CD4-positive, alpha-beta T cell treated with Interleukin-15 for 1 hour (primary cell): Measurements from ENCODE around the gene SALL1.

Experiments used
- DNase-seq: peaks from one replicate; pipeline ENCODE4 v3.0.0-alpha.2; 2020

Gene SALL1

DNA sequence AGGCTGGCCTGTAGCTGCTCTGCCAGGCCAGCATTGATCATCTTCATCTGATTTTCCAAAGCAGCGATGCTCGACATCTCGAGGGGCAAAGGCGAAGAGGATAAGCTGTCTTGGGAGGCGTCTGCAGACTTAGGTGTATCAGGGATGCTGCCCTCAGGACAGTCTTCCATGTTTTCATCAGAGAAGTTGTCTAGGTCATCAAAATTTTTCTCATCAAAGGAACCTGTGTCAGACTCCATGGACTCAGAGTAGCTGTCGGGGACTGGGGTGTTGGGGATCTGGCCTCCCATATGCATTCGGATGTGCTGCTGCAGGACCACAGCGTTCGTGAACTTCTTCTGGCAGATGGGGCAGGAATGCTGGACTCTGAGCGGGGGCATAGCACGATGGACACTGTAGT, 11.5 kb downstream of the SALL1 start:
- DNase-seq = no peak

DNA sequence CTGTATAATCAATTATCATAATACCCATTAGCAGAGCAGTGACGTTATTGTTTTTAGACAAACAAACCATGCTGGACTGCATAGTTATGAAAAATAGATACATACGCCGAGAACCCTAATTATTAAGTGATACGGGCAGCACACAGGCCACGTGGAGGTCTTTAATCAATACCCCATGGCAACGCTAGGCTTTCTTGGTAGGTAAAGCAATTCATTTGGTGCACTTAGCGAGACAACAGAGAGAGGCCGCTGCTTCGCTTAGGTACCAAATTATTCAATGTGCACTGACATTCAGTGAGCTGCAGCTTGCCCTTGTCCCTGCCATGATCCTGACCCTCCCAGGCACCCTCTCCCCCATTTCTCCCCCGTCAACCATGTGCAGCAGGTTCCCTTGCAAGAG, 12.9 kb downstream of the SALL1 start:
- no peak for DNase-seq

DNA sequence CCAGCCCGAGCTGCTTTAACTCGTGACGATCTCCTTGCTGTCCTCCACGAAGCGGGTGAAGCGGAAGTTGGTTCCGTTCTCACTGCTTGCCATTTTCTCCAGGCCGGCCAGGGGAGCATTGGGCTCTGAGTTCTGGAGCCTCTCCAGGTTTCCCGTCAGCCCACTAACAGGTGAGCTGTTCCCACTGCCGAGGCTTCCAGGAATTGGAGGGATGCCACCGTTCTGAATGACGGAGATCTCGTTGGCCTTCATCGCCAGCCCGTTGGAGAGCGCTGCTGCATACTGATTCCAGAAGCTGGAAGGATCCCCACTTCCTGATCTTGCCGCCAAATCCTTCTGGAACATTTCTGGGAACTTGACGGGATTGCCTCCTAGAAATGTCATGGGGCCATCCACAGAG, 14.0 kb downstream of the SALL1 start:
- DNase-seq = no peak

DNA sequence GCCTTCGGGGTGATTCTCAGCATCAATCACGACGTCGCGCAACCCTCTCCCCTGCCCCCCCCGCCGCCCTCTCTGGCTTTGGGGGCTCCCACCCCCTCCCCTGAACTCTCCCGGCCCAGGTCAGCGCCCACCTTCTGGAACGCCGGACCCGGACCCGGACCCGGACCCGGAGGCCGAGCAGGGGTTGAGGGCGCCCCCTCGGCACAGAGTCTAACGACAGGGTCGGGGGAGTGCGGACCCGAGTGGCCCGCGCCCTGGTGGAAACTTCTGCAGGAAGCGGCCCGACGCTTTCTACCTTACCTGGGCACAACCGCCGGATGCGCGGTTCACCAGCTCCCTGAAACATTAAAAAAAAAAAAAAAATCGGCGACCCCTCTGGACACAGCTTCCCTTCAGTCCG, 16.2 kb downstream of the SALL1 start:
- no peak for DNase-seq

DNA sequence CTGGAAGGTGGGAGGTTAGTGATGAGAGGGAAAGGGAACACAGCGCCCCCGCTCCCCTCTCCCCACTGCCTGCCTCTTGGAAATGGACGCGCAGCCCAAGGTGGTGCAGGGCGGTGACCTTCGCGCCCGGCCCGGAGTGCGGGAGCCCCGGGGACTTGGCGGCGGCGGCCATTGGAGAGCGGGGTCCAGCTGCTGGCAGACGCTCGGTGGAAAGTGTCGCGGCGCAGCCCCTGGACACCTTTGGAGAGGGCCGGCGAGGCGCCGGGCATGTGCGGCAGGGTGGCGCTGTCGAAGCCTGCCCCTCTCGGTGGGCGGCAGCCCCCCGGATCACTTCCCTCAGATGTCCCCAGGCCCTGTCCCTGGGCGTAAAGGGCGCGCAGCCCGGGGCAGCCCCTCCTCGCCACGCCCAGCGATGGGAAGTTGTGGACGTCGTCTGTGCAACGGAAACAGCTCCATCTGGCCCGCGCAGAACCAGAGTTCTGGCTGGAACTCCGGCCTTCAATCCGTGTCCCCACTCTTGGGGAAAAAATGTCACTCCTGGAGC, 16.7 kb downstream of the SALL1 start:
- no peak for DNase-seq

DNA sequence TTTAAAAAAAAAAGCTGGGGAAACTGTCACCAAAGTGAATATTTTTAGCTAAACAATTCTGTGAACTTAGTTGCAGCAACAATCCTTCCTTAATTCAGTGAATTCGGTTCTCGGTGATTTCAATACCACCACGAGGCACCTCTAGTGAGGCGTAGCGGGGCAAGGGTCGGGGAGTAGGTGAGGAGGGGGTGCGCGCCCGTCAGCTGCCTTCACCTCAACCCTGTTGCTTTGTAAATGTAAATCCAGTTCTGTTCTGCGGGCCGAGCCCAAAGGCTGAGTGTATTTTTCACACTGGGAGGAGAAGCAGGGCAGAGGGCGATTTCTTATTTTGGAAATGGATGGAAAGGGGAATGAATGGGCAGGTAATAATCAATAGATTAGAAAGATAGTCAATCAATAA, 17.4 kb downstream of the SALL1 start:
- DNase-seq = no peak

DNA sequence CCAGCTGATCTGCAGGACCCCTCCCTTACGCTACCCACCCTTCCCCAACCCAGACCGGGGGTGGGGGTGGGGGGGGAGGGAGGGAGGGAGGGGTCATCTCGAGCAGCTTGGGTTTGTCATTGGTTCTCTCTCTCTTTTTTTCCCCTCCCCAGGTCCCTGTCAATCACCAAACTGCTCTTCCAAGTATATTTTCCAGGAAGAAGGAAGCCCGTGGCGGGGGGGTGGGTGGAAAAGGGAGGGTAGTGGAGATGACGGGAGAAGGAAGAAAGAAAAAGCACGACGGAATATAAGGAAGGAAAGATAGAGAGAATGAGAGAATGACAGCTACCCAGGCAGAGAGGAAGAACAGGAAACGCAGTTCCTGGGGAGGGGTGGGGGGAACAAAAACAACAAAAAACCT, 17.9 kb downstream of the SALL1 start:
- DNase-seq = no peak

DNA sequence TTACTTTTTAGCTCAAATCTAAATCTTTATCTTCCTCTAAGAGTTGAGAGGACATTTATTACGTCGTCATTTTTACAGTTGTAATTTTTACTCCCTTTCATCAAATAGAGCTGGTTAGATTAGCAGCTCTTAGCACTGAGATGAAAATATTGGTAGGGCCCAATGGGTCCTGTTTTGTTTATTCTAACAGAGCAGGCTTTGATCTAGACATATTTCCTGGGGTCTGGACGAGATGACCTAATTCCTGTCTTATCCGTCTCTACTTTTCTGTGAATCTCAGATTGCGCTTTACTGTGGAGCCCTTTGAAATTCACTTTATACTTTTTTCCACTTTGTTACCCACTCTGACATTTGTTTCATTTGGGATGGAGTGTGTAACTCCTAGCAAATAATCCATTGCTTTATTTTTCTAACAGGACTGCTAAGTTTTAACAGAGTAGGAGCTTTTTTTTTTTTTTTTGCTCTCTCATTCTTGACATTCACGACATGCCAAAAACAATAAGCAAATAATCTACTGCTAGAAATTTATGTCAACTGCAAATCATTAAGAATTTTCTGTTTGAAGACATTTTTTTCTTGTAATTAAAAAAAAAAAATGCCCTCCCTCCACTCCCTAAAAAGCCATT, 18.5 kb downstream of the SALL1 start:
- DNase-seq = no peak

DNA sequence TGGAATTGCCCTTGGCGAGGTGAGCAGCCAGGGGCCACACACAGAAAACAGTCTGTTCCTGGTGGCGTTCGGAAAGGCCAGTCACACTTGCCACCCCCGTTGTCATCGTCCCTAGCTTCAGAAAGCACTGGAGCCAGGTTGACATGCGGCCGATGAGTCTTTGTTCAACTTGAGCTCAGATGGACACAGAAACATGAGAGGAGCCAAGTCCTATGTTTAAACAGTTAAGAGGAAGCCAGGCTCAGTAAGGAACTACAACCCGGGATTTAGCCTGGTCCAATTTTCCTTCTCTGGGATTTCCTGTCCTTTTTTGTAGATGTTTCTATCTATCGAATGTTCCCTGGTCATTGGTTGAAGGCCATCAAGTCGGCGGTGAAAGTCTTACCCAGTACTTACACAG, 19.5 kb downstream of the SALL1 start:
- DNase-seq = no peak

DNA sequence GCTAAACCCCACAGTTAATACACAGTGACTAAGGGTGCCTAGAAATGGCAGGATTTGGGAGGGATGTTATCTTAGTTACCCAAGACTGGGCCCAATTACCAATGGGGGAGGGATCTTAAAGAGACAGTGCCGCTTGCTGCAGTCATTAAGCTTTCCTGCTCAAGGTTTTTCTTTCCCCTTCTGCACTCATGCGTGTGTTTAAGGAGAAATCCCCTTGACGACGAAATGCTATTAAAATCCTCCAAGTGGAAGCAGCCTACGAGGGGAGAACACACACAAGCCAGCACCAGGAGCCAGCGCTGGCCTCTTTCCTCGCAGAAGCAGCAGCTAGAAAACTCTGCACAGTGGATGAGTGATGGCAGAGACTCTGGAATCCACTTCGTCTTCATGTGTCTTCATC, 22.0 kb downstream of the SALL1 start:
- DNase-seq = no peak

DNA sequence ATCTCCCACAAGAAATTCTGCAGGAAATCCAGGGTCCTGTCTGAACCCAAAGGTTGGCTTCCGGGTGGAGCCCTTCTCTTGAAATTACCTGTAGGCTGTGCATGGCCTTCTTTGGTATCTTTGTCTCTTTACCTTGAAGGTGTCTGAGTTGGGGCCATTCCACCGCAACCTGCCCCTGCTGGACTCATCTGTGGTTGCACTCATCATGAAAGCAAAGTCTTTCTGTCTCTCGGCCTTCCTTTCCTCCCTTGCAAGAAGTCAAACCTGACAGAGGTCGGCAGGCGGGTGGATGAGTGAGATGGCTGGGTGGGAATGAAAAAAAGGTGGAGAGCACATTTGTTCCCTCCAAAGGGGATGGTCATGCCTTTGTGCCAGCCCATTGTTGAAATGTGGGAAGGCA, 25.1 kb downstream of the SALL1 start:
- DNase-seq = no peak

DNA sequence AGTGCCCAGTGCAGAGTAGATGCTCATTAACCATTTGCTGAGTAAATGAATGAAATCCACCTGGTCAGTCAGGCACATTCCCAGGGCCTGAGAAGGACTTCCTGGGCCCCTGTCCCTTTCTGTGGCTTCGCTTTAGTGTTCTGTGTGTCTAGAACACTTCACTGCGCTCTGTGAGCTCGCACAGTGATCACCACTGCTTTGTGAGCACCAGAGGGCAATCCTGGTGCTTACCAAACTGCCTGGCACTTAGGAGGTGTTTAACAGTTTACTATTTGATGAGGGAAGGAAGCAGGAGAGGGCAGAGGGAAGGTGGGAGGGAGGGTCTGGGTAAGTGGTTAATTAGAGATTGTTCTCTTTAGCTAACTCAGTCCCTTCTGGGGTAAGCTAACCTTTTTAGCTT, 26.2 kb downstream of the SALL1 start:
- DNase-seq = no peak

DNA sequence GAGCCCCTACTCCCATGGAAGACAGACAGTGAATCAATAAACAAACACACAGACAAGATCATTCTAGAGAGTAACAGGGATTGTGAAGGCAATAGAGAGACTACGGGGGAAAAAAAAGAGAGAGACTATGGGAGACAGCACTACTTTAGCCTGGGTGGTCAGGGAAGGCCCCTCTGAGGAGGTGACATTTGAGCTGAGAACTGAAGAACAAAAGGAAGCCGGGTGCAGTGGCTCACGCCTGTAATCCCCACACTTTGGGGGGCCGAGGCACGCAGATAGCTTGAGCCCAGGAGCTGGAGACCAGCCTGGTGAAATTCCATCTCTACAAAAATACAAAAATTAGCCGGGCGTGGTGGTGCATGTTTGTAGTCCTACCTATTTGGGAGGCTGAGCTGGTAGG, 29.2 kb downstream of the SALL1 start:
- no peak for DNase-seq

DNA sequence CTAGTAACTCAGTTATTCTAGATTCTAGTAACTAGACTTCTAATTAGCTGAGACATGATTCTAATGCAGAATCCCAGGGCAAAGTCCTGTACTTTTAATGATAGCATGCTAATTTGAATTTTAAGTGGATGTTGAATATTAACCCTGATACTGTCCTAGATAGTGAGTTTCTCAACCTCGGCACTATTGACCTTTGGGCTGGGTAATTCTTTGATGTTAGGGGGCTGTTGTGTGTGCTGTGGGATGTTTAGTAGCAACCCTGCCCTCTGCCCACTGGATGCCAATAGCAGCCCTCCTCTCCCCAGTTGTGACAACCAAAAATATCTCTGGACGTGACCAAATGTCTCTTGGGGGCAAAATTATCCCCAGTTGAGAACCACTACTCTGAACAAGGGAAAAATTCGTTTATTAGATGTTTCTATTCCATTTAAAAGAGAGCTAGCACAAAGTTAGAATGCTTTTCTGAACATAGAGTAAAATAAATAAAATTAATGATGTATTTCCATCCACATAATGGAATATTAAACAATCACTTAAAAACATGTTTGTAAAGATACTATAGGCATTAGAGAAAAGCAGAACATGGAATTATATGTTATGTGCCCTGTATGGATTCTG, 30.2 kb downstream of the SALL1 start:
- no peak for DNase-seq

DNA sequence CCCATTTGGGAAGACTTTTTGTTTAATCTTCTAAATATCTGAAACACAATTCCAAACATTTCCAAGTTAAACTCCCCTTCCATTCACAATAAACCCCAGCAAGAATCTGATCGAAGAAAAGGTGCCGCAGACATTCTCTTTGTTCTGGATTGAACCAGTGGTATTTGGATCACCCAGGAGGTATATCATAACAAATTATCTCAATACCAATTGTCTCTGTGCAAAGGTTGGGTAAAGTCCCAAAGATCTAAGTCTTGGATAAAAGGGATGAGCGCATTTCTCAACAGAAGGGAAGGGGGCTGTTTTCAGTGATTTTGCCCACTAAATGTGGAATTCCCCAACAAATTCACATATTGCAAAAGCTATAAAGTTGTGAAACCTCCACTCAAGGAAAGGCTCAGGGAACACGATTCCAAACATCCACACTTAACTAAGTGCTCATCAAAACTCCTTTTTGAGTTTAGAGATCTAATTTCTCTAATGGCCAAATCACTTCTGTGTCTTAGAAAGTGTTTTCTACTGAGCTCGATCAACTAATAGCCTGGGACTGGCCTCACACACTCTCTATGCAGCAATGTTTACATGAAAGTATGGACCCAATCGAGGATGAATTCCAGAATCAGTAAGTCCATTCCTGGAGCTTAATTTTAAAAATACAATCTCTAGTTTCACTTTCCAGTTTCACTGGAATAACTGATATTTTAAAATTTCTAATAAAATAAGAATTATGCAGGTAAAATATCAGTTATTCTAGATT, 30.9 kb downstream of the SALL1 start:
- DNase-seq = no peak

DNA sequence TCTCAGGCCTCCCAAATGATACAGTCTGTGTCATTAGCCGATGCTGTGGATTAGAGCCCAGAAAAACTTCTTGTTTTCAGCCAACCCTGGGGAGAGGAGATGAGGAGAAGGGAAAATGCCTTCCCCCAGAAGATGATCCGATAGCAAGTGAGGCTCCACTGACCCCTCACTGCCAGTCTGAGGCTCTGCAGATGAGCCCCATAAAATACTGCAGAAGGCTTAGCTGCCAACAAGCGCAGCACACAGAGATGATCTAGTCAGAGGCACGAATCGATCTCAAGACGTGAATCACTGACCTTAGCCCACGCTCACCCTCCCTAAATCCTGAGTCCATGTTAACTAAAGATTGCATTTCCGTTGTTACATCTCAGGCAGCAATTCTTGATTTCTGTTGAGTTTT, 31.5 kb downstream of the SALL1 start:
- DNase-seq = no peak

DNA sequence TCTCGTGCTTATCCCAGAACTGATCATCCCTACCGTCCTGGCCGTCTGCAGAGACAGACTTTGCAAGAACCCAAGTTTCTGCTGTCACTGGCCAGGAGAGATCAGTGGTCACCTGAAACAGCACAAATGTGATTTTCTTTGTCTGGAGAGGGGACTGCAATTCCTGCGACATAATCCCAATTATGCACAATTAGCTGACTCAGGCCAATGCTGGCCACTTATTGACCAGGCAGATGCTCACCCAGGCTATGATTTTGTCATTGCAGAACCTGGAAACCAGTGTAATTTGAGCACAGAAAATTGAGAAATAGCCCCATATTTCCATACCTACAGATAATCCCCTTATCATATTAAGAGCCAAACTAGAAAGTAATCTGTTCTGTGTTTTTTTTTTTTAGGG, 34.7 kb downstream of the SALL1 start:
- DNase-seq = no peak

DNA sequence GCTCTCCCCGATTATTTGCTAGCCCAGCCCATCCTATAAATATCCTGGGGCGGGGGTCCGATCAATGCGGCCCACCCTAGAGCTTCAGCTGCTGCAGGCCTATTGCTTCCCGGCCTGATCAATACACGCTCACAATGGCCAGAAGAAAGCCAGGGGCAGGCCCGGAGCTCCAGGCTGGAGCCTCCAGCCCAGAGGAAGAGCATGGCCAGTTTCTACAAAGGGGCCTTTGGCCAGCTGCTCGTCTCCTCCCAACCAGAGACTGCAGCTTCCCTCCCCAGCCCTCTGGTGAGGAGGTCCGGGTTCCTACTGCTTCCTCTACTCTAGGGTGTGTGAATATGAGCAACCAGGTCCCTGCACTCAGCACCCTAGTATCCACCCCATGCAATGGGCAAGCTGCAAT, 36.7 kb downstream of the SALL1 start:
- no peak for DNase-seq

DNA sequence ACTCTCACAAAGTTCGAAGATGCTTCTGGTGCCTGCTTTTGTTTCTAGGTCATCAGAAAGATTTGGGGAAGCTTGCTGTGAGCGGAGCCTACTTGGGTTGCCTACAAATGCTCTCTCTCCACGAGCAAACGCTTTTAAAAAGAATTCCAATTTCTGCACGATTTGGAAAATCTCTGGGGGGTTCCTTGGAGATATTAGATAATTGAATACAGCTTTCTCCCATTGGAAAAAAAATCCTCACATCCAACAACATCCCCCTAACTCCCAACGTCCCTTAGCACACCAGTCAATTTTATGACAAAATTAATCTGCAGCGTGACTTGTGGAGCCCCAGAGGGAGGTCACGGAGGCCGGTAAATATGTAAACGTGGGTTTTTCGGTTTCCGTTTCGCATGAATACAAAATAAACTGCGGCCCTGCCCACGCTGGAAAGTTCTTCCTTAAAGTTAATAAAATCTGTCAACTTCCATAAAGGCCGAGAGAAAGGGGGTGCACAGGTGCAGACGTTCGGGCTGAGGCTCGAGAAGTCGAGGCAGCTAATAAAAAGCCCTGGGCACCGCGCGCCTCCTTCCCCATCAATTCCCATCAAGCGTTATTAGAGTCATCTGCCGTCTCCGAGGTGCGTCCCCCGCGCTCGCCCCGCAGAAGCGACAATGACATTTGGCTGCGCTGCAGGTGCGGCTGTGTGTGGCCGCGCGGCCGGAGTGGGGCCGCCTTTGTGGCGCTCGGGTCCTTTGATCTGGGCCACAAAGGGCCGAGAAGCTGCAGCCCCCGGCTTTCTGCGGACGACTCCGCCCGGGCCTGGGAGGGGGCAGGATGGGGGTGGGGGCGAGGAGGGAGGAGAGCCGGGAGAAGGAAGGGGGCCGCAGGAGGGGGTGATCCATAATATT, 37.6 kb downstream of the SALL1 start:
- no peak for DNase-seq

DNA sequence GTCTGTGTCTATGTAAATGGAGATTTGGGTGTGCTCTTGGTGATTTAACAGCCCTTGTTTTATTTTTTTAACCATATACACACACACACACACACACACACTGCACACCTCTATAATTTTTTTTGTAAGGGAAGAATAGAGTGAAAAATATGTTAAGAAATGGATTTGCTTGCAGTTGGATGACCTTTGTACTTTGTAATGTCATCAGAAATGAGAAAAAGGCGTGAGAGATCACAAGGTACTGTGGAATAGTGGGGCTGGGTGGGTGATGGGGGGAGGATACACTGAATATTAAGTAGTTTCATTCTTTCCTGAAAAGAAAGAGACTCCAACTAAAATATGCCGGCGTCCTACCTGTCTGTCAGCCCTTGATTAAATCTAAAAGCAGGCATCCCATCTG, 38.7 kb downstream of the SALL1 start:
- no peak for DNase-seq

DNA sequence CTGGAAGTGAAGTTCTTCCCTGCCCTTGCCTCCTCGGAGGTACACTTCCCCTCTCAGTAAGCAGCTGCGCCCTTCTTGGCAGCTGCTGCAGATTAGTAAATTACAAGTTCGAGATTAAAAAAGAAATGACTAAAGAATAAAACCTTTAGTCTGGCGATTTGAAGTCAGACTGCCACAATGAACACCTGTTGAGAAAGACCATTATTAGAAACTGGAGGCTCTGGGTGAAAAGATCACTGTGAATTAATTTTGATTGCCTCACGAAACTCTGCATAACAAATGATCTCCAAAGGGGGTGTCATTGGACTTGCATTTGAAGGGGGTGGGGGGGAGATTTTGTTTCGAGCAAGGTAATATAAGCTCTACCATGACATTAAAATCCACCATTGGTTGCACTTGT, 39.3 kb downstream of the SALL1 start:
- DNase-seq = no peak

DNA sequence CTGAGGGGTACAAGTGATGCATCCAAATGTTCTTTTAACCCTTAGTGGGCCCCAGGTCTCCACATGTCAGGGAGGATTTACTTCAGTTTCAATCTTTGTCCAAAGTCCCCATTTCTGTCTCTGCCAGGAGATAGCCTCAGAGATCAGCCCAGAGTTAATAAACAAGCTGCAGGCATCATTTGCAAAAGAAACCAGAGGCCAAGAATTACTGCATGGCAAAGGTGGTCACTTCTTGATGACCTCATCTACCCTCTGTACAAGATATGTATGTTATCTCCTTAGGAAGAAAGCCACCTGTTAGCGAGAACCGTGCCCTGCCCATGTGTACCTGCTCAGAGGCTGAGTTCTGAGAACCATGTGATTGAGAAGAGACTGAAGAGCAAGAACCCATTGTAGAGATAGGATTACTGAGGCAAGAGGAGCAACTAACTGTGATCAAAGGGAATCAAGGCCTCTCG, 40.3 kb downstream of the SALL1 start:
- DNase-seq = no peak

DNA sequence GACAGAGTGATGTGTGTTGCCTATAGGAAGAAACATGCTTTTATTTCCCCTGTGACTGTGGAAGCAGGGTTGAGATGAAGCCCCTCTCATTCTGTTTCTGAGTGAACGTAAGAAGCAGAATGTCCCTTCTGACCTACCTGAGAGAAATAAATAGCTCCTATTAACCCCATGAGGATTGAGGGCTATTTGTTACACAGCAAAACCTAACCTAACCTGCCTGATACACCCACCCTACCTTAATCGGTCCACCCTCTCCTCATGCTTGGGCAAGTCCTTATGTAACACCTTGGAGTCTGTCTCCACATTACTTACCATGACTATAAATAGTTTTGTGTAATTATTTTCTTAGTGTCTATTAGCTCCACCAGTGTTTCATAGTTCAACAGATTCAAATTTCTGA, 41.9 kb downstream of the SALL1 start:
- no peak for DNase-seq
